Activated CD4-positive, alpha-beta T cell treated with anti-CD3 and anti-CD28 coated beads, Interleukin-2, amount 50 U/mL, for 16 hours (primary cell): ENCODE measurements around the gene SUN2.

Experiments used
- DNase-seq: peaks from one replicate; pipeline ENCODE4 v3.0.0-alpha.2; 2020

Gene SUN2

DNA sequence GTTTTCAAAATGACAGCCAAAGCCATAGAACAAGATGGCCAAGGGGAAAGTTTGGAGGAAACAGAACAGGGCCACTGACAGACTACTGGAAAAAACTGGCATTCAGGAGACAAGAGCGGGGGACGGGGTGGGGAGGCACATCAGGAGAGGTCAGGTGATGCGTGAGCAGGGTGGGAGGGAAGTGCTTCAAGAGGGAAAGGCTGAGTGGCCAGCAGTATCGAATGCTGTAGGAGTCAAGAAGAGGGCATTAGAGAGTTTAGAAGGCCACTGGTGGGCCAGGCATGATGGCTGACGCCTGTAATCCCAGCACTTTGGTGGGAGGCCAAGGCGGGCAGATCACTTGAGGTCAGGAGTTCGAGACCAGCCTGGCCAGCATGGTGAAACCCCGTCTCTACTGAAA, 41.9 kb downstream of the SUN2 start:
- DNase-seq = no peak

GRCh38 chr22:38712486-38713207, 43.2 kb downstream of the SUN2 start:
- DNase-seq = no peak

GRCh38 chr22:38710866-38711265, 44.9 kb downstream of the SUN2 start:
- no peak for DNase-seq

DNA sequence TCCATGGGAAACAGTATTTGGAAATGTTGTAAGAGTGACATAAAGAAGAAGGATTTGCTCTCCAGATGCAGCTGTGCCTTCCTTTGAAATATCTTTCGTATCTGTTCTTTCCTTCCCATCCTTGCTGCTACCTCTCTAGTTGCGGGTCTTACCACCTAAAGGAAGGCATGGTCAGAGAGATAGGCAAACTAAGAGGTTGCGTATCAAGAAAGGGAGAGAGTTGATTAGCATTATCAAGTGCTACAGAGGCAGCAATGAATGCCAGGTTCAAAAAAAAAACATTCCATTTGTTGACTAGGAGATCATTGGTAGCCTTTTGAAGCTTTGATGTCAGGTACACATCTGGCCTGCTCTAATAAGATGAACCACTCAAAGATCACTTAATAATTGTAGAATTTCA, 45.4 kb downstream of the SUN2 start:
- DNase-seq = no peak

- no peak for DNase-seq
Measured at GRCh38 chr22:38709306-38709705, 46.5 kb downstream of the SUN2 start.

DNA sequence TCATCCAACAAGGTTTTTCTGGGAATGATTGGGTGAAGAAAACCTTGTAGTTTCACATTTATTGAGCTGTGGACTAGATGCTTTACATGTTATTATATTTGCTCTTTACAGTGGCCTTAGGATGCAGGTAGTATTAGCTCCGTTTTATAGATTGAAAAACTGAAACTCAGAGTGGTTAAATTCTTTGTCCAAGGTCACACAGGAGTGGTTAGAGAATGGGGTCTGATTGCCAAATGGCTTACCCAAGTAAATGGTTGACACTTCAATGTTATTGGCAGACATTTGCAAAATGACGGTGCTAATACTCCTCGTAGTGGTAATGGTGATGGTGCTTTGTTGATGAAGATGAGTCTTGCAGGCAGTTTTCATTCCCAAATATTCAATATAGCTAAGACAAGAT, 47.8 kb downstream of the SUN2 start:
- no peak for DNase-seq

GRCh38 chr22:38707346-38707745, 48.5 kb downstream of the SUN2 start:
- peak; percentile 49 for DNase-seq

GRCh38 chr22:38706901-38707195, 49.0 kb downstream of the SUN2 start:
- DNase-seq = no peak

- DNase-seq = peak; percentile 33
Measured at GRCh38 chr22:38706101-38706900, 49.5 kb downstream of the SUN2 start.

DNA sequence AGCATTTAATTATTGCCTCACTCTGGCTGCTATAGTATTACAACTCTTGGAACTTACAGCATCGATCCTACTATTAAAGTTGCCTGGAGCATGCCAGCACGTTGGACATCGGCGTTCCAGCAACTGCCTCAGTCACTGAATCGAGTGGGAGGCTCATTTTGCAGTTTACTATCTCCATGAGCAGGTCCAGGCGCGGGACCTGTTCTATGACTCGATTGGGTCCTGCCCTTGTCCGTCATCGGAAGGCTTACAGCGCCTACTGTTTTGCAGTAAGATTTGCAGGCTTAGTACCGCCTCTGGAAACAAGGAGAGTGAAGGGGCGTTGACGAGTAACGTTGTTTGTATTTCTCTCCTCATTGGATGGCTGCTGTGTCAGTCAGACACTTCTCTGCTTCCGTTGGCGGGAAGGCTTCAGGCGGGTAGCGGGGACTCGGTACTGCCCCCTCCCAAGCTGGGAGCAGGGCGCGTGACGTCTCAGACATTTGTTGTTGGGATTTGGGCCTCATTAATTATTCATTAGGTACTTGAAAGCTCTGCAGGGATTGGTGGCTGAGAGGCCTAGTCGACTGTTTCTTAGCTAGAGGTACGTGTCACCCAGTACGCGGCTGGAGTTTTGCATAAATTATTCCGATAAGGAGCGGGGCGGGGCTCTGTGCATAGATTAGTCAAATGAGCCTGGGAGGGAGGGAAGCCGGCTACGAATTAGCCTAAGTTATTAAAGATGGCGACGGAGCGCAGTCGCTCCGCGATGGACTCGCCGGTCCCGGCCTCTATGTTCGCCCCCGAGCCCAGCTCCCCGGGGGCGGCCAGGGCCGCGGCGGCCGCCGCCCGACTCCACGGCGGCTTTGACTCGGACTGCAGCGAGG, 50.3 kb downstream of the SUN2 start, which contains the start of gene GTPBP1:
TSS of gene GTPBP1 (plus strand) at position 710 of the 866 bp plus-strand sequence. CDS start at position 722, 12 bp downstream.
- DNase-seq = peak; percentile 100

- DNase-seq = no peak
Measured at GRCh38 chr22:38704654-38705234, 51.1 kb downstream of the SUN2 start.

DNA sequence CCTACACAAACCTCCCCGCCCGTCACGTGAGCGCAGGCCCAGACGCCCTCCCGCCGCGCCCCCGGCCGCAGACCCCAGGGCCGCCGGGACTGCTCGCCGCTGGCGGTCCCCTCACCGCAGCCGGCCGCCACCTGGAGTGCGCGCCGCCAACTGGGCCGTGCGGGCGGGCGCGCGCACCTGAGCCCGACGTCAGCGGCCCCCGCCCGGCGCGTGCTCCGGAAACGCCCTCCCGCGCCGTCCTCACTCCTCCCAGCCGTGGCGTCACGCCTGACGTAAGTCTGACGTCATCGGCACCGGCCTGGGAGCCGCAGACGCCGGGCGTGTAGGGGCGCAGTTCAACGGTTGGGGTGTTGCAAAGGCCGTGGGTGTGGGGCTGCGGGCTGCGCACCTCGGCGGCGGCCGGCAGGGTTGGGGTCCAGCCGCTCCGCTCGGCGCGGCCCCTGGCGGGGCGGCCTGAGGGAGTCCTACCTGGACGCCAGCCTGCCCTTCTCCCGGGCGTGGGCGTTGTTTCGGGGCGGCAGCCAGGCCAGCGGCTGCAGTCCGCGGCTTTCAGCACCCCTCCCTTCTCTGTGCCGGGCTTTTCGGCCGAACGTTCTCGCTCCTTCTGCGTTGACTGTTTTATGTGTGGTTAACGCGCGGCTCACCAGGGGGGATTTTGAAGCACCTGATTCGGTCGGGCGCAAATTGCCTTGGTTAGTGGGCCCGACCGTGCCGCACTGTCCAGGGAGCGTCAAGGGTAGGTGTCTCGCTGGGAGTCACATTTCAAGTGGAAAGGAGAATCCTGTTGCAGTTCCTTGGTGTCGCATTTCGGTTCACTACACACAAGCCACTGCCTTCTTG, 54.8 kb downstream of the SUN2 start, which contains the start of gene JOSD1:
TSS of gene JOSD1 (minus strand) at position 155 of the 840 bp plus-strand sequence. CDS start 956 bp downstream, outside the sequence.
- peak; percentile 96 for DNase-seq

- DNase-seq = no peak
Measured at GRCh38 chr22:38700270-38700788, 55.5 kb downstream of the SUN2 start.

- no peak for DNase-seq
Measured at GRCh38 chr22:38699784-38700183, 56.0 kb downstream of the SUN2 start.

DNA sequence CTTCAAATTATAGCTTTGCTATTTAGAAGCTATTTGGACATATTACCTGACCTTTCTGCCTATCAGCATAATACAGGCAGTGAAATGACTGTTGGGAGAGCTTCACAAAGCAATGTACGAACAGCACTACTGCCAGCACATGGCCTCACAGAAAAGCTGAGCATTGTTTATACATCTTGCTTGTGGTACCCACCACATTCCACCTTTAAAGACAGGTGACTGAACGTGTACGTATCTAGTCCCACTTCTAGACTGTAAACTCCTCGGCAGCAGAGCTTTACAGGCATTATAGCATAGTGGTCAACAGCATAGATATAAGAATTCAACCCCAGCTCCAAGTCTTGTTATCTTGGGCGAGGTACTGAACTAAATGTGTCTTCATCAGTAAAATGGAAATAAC, 56.7 kb downstream of the SUN2 start:
- no peak for DNase-seq

GRCh38 chr22:38698407-38699094, 57.2 kb downstream of the SUN2 start:
- no peak for DNase-seq

- no peak for DNase-seq
Measured at GRCh38 chr22:38697425-38698089, 58.2 kb downstream of the SUN2 start.

- peak; percentile 76 for DNase-seq
Measured at GRCh38 chr22:38696606-38697424, 59.0 kb downstream of the SUN2 start.

- DNase-seq = no peak
Measured at GRCh38 chr22:38694940-38695339, 60.9 kb downstream of the SUN2 start.

DNA sequence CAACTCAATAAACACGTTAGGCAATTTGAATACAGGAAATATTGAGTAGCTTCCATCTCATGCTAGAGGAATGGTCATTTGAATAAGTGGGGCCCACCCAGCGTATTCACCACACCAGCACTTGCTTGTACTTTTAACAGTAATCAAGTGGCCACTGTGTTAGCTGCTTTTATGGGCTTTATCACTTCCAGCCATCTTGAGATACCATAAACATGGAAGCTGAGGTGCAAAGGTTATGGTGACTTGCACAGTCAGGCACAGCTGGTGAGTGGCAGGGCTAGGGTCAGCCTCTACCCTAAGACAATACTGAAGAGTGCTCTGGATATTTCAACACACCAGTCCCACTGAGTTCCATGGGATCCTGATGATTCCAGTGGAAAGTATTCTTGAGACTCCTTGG, 61.7 kb downstream of the SUN2 start:
- DNase-seq = no peak
